OCI-LY7 (cell line): ENCODE results near the gene FCHSD2.
A peak's percentile ranks its signal among the peaks of the same experiment; 100 is the strongest.

Source experiments
- CTCF ChIP-seq: fragments of 200-600 bp; sonication (generic); conservative IDR thresholded peaks from 2 replicates; pipeline ENCODE4 v1.5.1; 2014; ENCODE audit warnings: mild to moderate bottlenecking, antibody characterized with exemption, low read length, moderate library complexity, mixed read lengths
- EZH2phosphoT487 ChIP-seq: fragments of 200-600 bp; sonication (generic); IDR thresholded peaks from 2 replicates; pipeline ENCODE4 v1.6.1; 2018; ENCODE audit warnings: low read depth, borderline replicate concordance, mild to moderate bottlenecking, mixed run types, antibody characterized with exemption, low read length, moderate library complexity, mixed read lengths

GRCh38 chr11:72812967-72813739, 329.0 kb downstream of the FCHSD2 start:
- peak; percentile 84 for TF ChIP-seq CTCF
- no peak for TF ChIP-seq EZH2phosphoT487
